Stimulated activated CD4-positive, alpha-beta T cell treated with anti-CD3 and anti-CD28 coated beads, Interleukin-12 subunit alpha, Interleukin-12 subunit beta, amount 100 ng/mL, for 48 hours (primary cell): ENCODE results near the gene FXYD2.
A peak's percentile ranks its signal among the peaks of the same experiment; 100 is the strongest.

Source experiments
- DNase-seq, 3 donors: peaks; one replicate each; pipeline ENCODE4 v3.0.0-alpha.2; 2020; ENCODE audit warnings: low read depth in 2 of 3, low spot score in 1 of 3

Gene FXYD2

GRCh38 chr11:117836077-117836960 lies 11.8 kb upstream of the FXYD2 start:
- DNase-seq, result no peak

GRCh38 chr11:117835576-117835975 lies 11.0 kb upstream of the FXYD2 start:
- DNase-seq, result no peak

GRCh38 chr11:117834838-117835443 lies 10.4 kb upstream of the FXYD2 start:
- no peak for DNase-seq

DNA sequence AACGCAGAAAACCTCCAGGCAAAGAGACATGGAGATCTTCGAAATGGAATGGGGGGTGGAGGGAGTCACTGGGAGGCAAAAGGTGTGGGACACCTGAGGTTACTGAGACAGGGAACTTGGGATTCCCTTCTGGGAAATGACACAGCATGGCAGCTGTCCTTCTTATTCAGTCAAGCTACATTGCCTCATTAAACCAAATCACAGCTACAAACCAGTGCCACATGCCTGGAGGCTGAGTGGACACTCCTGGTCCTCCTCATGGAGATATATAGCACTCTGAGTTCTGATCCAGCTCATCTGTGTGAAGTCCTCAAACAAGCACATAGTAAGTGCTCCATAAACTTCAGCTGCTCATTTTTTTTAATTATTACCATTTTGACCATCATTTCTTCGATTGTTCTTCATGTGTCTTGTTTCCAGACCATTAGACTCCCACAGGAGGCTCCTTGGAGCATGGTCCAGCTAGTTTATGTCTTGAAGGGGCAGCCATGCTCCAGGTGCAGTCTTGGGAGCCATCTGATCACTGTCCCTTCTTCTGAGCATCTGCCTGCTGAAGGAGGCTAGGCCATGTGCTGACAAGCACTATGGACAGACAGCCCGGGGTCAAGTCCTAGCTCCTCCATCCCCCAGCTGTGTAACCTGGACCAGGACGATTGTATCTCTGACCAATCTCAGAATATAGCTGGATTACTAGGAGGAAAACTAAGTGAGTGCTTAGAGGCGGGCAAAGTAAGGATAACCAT lies 9.7 kb upstream of the FXYD2 start:
- DNase-seq, result no peak

DNA sequence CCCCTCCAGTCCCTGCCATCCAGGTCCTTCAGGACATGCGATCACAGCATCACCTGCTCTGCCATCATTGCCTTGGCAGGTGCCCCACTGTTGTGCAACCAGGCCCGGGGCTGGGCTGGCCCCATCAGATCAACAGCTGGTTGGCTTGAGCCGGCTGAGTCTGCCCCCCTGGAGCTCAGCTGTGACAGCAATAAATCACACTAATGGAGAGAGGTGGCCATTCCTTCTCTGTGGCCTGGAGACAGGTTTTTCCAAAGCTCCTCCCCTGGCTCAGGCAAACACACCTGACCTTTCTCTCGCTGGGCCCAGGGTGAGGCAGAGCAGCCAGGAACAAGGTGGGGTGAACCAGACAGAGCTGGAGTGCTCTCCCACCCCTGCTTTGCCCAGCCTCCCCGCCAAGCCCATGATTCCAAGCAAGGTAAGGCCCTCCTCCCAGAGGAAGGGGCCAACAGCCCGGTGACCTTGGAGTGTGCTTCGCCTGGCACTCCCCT lies 8.9 kb upstream of the FXYD2 start:
- DNase-seq, result no peak

- no peak for DNase-seq
These were observed 8.0 kb upstream of the FXYD2 start for GRCh38 chr11:117832511-117832910.

DNA sequence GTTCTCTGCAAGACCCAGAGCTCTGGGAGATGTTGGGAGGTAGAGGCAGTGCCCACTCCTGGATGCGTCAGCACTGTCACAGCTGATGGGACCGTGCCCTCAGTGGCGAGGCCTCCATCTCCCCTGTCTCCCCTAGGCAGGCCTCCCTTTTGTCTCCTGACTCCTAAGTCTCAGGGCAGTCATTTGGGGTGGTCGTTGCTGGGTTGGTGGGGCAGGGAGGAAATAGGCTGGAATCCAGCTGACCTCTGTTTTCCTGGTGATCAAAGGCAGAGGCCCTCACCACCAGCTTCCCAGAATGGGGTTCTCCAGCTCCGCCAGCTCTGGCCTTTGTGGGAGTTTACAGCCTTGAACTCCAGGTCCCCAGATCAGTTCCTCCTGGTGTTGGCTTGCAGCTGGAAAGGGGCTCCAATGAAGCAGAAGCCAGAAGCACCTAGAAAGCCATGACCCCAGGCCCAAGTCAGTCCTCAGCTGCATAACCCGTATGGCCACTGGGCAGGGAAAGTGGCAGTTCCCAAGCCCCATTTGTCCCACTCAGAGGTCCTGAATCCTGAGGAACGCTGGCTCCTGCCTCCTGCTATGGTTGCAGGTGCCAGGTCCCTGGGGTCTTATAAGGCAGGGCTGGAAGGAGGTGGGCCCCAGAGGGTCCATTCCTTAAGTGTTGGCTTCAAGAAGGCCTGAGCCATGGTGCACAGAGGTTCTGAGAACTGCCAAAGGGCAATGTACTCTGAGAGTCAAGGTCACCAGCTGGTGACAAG lies 7.3 kb upstream of the FXYD2 start:
- DNase-seq, result no peak

GRCh38 chr11:117830674-117831351 lies 6.3 kb upstream of the FXYD2 start:
- DNase-seq, result no peak

- DNase-seq, result no peak
These were observed 5.5 kb upstream of the FXYD2 start for GRCh38 chr11:117830072-117830471.

- no peak for DNase-seq
These were observed 4.8 kb upstream of the FXYD2 start for GRCh38 chr11:117829369-117829725.

GRCh38 chr11:117828611-117829368 lies 4.2 kb upstream of the FXYD2 start:
- DNase-seq, result peak; percentile 61 to 68 (median 63)

DNA sequence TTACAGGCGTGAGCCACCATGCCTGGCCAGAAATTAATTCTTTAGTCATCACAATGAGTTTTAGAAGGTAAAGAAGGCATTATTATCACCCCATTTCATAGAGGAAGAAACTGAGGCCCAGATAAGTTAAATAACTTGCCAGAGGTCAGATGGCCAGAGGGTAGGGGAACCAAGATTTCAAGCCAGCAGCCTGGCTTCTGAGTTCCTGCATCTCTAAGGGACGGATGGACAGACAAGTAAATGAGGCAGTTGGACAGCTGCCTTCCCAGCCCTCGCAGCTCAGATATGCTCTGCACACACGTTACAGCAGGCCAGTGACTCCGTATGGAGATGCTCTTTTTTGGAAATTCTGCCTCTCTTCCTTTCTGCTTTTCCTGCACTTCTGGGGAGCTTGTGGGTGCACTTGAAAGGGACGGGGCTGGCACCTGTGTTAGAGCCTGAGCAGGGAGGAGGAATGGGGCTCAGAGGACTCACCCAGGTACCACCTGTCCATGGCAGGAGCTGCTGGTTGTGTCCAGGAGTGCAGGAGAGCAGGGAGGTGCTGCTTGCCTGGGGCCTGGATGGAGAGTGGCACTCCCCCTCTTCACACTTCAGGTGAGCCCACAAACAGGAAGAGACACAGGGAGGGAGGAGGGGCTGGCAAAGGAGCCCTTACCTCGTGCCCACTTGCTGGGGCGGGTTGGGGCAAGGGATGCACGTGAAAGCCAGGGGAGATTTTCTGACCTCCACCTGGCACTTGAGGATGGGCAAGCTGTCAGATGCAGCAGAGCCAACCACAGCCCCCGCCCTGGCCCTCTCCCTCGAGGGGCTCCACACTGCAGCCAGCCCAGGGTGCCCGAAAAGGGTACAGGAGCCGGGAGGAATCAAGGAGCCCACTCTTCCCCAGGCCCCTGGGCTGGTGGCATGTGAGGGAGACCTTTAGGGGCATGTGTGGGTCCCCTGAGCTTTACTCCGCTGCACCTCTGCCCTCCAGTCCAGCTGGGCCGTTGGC lies 3.3 kb upstream of the FXYD2 start:
- no peak for DNase-seq

DNA sequence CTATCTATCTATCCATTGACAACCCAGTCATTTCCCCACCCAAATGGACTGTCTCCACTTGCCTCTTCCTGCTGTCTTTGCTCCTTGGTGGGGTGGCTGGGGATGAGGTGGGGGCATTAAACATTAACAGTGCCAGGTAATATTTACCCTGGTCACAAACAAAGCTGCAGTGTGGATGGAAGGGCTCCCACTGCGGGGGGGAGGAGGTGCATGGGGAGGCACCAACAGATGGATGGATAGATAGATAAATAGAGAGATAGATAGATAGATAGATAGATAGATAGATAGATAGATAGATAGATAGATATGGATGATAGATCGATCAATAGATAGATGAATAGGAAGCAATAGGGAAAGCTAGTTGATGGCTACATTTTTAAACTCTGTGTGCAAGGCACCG lies 2.3 kb upstream of the FXYD2 start:
- no peak for DNase-seq

DNA sequence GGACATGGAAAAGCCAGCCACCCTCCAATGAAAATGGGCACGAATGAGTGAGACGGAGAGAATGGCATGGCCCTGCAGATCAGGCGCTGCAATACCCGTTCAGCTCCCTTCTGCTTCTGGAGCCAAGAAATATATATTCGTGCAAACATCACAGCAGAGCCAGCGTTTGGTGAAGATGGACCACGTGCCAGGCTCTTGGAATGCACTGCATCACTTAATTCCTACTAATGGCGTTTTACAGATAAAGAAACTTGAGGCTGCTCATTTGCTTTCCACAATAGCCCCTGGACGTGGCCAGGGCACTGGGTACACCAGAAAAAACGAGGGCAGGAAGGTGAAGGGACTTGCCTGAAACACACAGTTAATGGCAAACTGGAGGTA lies 1.6 kb upstream of the FXYD2 start:
- no peak for DNase-seq

- no peak for DNase-seq
These were observed 1.1 kb upstream of the FXYD2 start for GRCh38 chr11:117825538-117826189.

- no peak for DNase-seq
These were observed 561 bp downstream of the FXYD2 start for GRCh38 chr11:117823946-117824420.

DNA sequence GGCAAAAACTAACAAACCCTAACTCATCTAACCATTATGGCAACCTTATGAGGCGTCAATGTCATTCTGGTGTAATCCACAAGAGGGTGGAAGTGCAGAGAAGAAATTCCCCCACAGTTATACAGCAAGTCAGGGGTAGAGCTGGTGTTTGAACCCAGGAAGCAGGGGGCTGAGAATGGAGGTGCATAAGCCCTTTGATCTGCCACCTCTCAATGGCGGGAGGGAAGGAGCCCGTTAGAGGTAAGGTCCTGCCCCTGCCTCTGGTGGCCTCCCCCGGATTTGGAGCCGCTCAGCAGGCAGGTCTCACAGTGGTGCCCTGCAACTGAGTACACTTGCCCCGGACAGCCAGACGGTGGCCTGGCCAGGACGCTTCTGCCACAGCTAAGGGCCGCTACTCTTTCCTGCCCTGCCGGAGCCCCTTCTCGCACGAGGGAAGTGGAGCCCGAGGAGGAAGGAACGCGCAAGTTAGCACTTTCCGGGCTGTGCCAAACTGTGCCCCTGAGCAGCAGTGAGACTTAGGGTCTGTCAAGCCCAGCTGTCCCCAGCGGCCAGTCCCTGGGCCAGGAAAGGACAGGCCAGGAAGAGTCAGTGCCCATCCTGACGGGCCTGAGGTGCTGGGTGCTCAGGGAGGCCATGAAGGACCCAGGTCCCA lies 1.1 kb downstream of the FXYD2 start:
- DNase-seq, result no peak
